Measurements from ENCODE around the gene TPPP2. TPM values are rescaled to one million over a fixed set of nuclear protein-coding genes. Genes with fewer than 3 reads are reported as not detected.

TPPP2 gene
- total RNA-seq, 1 experiment from 2014 or later = not detected

DNA sequence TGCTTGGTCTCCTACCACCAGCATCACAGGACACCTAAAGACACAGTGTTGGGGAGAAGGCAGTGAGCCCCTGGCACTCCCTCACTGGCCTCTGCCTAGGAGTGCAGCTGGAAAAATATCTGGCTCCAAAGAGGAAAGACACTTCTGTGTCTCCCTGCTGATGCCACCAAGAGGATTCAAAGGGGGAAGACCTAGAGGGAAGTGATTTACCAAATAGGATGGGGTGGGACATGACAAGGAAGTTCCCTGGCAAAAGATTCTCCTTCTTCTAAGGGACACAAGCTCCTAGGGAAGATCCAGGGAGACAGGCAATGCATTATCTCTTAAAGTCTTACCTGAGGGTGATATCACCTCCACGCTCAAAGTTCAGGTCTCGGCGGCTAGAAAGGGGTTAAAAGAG is 11.2 kb upstream of the TPPP2 start:
- Histone ChIP-seq H3F3A (ENCODE audit: low read length, unreplicated experiment) (no peaks in the 10 kb centered on the region), H3K9me2 (replicated peaks; ENCODE audit: low read length) (no peaks in the 10 kb centered on the region), H3K27ac (ENCODE audit: low read length) (no peak overlapping the region), H3K4me3 (ENCODE audit: low read length) (no peak overlapping the region), H3K79me2 (ENCODE audit: low read length) (no peaks in the 10 kb centered on the region), H2AFZ (ENCODE audit: low read length) (no peak overlapping the region), H3K36me3 (ENCODE audit: low read depth, low read length) (no peaks in the 10 kb centered on the region), H3K4me1 (ENCODE audit: insufficient read depth, low read length) (no peaks in the 10 kb centered on the region), H3K4me2 (ENCODE audit: low read length) (no peak overlapping the region), H3K9ac (ENCODE audit: low read length) (no peak overlapping the region), H3K9me3 (ENCODE audit: low read length) (no peaks in the 10 kb centered on the region), H3K27me3 (ENCODE audit: low read length) (peaks cover 47% of the 10 kb centered on the region), H4K20me1 (ENCODE audit: low read length) (no peaks in the 10 kb centered on the region)
- intact Hi-C loops (cut with micrococcal nuclease) = no loop called here
- DNase-seq = no peak
- POLR2A ChIA-PET (ENCODE audit: unreplicated experiment) = no interaction called here
- no peak for ATAC-seq
- CTCF ChIA-PET = no interaction called here
- BruUV-seq (replicated peaks) = no TSS peak
- no peak for TF ChIP-seq EZH2 (IDR thresholded peaks at IDR 0.05; ENCODE audit: low read length, unreplicated experiment)
- TF ChIP-seq EZH2phosphoT487 (IDR thresholded peaks at IDR 0.05; ENCODE audit: borderline replicate concordance, low read length) = no peak
- TF ChIP-seq, protein P1, sequence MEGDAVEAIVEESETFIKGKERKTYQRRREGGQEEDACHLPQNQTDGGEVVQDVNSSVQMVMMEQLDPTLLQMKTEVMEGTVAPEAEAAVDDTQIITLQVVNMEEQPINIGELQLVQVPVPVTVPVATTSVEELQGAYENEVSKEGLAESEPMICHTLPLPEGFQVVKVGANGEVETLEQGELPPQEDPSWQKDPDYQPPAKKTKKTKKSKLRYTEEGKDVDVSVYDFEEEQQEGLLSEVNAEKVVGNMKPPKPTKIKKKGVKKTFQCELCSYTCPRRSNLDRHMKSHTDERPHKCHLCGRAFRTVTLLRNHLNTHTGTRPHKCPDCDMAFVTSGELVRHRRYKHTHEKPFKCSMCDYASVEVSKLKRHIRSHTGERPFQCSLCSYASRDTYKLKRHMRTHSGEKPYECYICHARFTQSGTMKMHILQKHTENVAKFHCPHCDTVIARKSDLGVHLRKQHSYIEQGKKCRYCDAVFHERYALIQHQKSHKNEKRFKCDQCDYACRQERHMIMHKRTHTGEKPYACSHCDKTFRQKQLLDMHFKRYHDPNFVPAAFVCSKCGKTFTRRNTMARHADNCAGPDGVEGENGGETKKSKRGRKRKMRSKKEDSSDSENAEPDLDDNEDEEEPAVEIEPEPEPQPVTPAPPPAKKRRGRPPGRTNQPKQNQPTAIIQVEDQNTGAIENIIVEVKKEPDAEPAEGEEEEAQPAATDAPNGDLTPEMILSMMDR (conservative IDR thresholded peaks at IDR 0.05; ENCODE audit: low read depth, low read length) = no peak

- POLR2A ChIA-PET (ENCODE audit: unreplicated experiment) = no interaction called here
- no TSS peak for BruUV-seq (replicated peaks)
- Histone ChIP-seq H3K4me3 (ENCODE audit: low read length) (no peak overlapping the region), H2AFZ (ENCODE audit: low read length) (no peak overlapping the region), H3K27me3 (ENCODE audit: low read length) (peaks cover 52% of the 10 kb centered on the region), H3K9me3 (ENCODE audit: low read length) (no peaks in the 10 kb centered on the region), H3K4me2 (ENCODE audit: low read length) (no peak overlapping the region), H4K20me1 (ENCODE audit: low read length) (no peaks in the 10 kb centered on the region), H3F3A (ENCODE audit: low read length, unreplicated experiment) (no peaks in the 10 kb centered on the region), H3K79me2 (ENCODE audit: low read length) (no peaks in the 10 kb centered on the region), H3K9ac (ENCODE audit: low read length) (no peak overlapping the region), H3K36me3 (ENCODE audit: low read depth, low read length) (no peaks in the 10 kb centered on the region), H3K9me2 (replicated peaks; ENCODE audit: low read length) (no peaks in the 10 kb centered on the region), H3K4me1 (ENCODE audit: insufficient read depth, low read length) (0 out of 2 replicates have a peak, but pooled peaks cover under 1% of the 10 kb centered on the region), H3K27ac (ENCODE audit: low read length) (no peak overlapping the region)
- intact Hi-C loops (cut with micrococcal nuclease) = no loop called here
- ATAC-seq (no peak), DNase-seq (no peak)
- CTCF ChIA-PET = no interaction called here
- TF ChIP-seq EZH2phosphoT487 (IDR thresholded peaks at IDR 0.05; ENCODE audit: borderline replicate concordance, low read length) = no peak
- TF ChIP-seq EZH2 (IDR thresholded peaks at IDR 0.05; ENCODE audit: low read length, unreplicated experiment) = no peak
- TF ChIP-seq, protein P1 (conservative IDR thresholded peaks at IDR 0.05; ENCODE audit: low read depth, low read length) = no peak
These were observed 10.7 kb upstream of the TPPP2 start for GRCh38 chr14:21019366-21019765.

DNA sequence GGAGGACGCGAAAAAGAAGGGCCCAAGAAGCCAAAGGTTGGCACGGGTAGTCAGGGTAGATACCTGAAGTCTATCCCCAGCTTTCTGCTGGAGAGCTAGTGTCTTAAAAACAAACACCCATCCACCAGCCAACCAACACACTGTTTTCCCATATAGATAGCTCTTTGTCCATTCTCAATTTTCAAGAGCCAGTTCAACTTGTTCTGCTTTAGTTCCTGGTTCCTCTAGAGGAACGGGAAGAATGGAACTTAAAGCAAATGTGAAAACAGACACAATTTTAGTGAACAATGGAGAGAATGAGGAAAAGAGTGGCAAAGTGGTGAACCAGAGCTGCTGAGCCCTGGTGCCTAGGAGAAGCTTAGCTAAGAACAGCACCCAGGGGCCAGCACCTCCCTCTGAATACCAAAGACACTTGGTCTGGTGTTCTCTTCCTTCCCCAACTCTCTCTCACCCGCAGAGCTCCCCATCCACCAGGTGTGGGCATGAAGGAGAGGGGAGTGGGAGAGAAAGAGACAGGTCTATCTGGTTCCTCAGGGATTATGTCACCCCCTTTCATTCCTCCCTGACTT is 9.0 kb upstream of the TPPP2 start:
- TF ChIP-seq EZH2phosphoT487 (IDR thresholded peaks at IDR 0.05; ENCODE audit: borderline replicate concordance, low read length) (no peak), EZH2 (IDR thresholded peaks at IDR 0.05; ENCODE audit: low read length, unreplicated experiment) (no peak)
- TF ChIP-seq, protein P1 (conservative IDR thresholded peaks at IDR 0.05; ENCODE audit: low read depth, low read length) = no peak
- H3K4me3 ChIP-seq (ENCODE audit: low read length) = no peak overlapping the region
- ATAC-seq (no peak), DNase-seq (no peak)
- no peaks in the 10 kb centered on the region for H3K9me3 ChIP-seq (ENCODE audit: low read length)
- H3K27ac ChIP-seq (ENCODE audit: low read length) = no peak overlapping the region
- ChIA-PET CTCF (no interaction called here), POLR2A (ENCODE audit: unreplicated experiment) (no interaction called here)
- peaks cover 65% of the 10 kb centered on the region for H3K27me3 ChIP-seq (ENCODE audit: low read length)
- no peaks in the 10 kb centered on the region for H3F3A ChIP-seq (ENCODE audit: low read length, unreplicated experiment)
- no peaks in the 10 kb centered on the region for H3K36me3 ChIP-seq (ENCODE audit: low read depth, low read length)
- intact Hi-C loops (cut with micrococcal nuclease) = no loop called here
- no peaks in the 10 kb centered on the region for H4K20me1 ChIP-seq (ENCODE audit: low read length)
- no peaks in the 10 kb centered on the region for H3K9me2 ChIP-seq (replicated peaks; ENCODE audit: low read length)
- H3K9ac ChIP-seq (ENCODE audit: low read length) = no peak overlapping the region
- BruUV-seq (replicated peaks) = no TSS peak
- H3K79me2 ChIP-seq (ENCODE audit: low read length) = no peaks in the 10 kb centered on the region
- no peak overlapping the region for H2AFZ ChIP-seq (ENCODE audit: low read length)
- H3K4me1 ChIP-seq (ENCODE audit: insufficient read depth, low read length) = 0 out of 2 replicates have a peak, but pooled peaks cover 4% of the 10 kb centered on the region
- H3K4me2 ChIP-seq (ENCODE audit: low read length) = no peak overlapping the region
